C4-2B (cell line): ENCODE measurements around the gene ATAD1.

Experiments used
- CTCF ChIP-seq: fragments of 450-650 bp; conservative IDR thresholded peaks from 2 replicates; pipeline ENCODE4 v1.5.1; 2017; ENCODE audit warnings: mild to moderate bottlenecking
- ZFX ChIP-seq: fragments of 450-650 bp; IDR thresholded peaks from 2 replicates; pipeline ENCODE4 v1.6.1; 2017

- TF ChIP-seq CTCF (no peak), ZFX (no peak)
These were observed 19.4 kb upstream of the ATAD1 start for GRCh38 chr10:87837445-87837844.
